Measurements from ENCODE around the gene PDSS2. TPM values are rescaled to one million over a fixed set of nuclear protein-coding genes. Genes with fewer than 3 reads are reported as not detected.

PDSS2 gene
- total RNA-seq, 6 experiments from 2014 or later = 13.3 to 16.9 (median 14.6) TPM

- H3K4me1 Mint-ChIP-seq (ENCODE audit: low read depth) = peaks cover 5% of the 10 kb centered on the region; the same call in 1 of the 2 replicates
- DNase-seq = no peak
- peaks cover 7% of the 10 kb centered on the region for H3K36me3 Mint-ChIP-seq (ENCODE audit: low read depth)
- H3K4me3 Mint-ChIP-seq = no peak overlapping the region
- peaks cover 1% of the 10 kb centered on the region; the same call in 1 of the 2 replicates for H3K27me3 Mint-ChIP-seq (ENCODE audit: insufficient read depth)
- TF ChIP-seq, protein P1, sequence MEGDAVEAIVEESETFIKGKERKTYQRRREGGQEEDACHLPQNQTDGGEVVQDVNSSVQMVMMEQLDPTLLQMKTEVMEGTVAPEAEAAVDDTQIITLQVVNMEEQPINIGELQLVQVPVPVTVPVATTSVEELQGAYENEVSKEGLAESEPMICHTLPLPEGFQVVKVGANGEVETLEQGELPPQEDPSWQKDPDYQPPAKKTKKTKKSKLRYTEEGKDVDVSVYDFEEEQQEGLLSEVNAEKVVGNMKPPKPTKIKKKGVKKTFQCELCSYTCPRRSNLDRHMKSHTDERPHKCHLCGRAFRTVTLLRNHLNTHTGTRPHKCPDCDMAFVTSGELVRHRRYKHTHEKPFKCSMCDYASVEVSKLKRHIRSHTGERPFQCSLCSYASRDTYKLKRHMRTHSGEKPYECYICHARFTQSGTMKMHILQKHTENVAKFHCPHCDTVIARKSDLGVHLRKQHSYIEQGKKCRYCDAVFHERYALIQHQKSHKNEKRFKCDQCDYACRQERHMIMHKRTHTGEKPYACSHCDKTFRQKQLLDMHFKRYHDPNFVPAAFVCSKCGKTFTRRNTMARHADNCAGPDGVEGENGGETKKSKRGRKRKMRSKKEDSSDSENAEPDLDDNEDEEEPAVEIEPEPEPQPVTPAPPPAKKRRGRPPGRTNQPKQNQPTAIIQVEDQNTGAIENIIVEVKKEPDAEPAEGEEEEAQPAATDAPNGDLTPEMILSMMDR (IDR thresholded peaks at IDR 0.05) = no peak
- no peaks in the 10 kb centered on the region for H3K9me3 Mint-ChIP-seq
- H3K27ac Mint-ChIP-seq = no peak overlapping the region
Observed at GRCh38 chr6:107231243-107231642, 228.1 kb downstream of the PDSS2 start.

GRCh38 chr6:107230448-107230847 is 228.9 kb downstream of the PDSS2 start:
- Mint-ChIP-seq H3K27me3 (ENCODE audit: insufficient read depth) (peaks cover 1% of the 10 kb centered on the region; the same call in 1 of the 2 replicates), H3K27ac (peak overlapping the region; percentile 40; the same call in 1 of the 2 replicates), H3K4me3 (no peak overlapping the region), H3K4me1 (ENCODE audit: low read depth) (peaks cover 2% of the 10 kb centered on the region; the same call in 1 of the 2 replicates), H3K9me3 (no peaks in the 10 kb centered on the region), H3K36me3 (ENCODE audit: low read depth) (peaks cover under 1% of the 10 kb centered on the region; the same call in 1 of the 2 replicates)
- no peak for DNase-seq
- TF ChIP-seq, protein P1 (IDR thresholded peaks at IDR 0.05) = no peak

DNA sequence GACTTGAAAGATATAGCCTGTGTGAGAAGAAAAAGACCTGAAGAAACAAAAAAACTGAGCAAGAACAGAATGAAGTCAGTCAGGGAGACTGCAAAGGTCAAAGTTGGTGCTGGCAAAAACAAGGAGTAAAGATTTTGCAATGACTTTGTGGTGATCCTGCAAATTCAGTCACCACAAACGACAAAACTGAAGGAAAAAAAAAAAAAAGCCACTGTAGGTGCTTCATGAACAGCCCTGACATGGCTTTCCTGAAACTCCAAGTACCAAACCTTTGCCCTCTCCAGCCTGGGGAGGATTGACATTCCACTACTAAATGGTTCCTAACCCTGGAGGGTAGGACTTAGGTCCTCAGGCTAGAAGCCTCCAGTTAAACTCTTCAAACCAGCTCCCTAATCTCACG is 229.3 kb downstream of the PDSS2 start:
- H3K4me3 Mint-ChIP-seq = no peak overlapping the region
- TF ChIP-seq, protein P1 (IDR thresholded peaks at IDR 0.05) = no peak
- no peak for DNase-seq
- no peaks in the 10 kb centered on the region for H3K4me1 Mint-ChIP-seq (ENCODE audit: low read depth)
- H3K9me3 Mint-ChIP-seq = no peaks in the 10 kb centered on the region
- no peak overlapping the region for H3K27ac Mint-ChIP-seq
- no peaks in the 10 kb centered on the region for H3K36me3 Mint-ChIP-seq (ENCODE audit: low read depth)
- peaks cover 1% of the 10 kb centered on the region; the same call in 1 of the 2 replicates for H3K27me3 Mint-ChIP-seq (ENCODE audit: insufficient read depth)

DNA sequence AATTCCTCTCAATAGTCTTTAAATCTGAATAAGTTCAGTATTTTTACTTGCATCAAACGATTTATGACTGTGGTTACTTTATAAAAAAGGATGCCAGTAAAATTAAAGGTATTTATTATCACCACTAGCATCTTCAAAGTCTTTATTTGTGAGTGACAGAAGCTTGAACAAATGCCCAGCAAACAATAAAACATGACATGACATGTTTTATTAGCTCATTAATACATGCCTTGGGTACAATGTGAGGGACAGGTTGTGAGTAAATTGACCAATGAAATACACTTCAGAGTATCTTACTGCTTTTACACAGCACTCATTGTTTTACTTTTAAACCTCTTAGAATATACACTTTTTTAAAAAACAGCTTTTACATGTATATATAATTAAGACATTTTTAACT is 230.6 kb downstream of the PDSS2 start:
- H3K27ac Mint-ChIP-seq = no peak overlapping the region
- TF ChIP-seq, protein P1 (IDR thresholded peaks at IDR 0.05) = no peak
- no peak overlapping the region for H3K4me3 Mint-ChIP-seq
- H3K4me1 Mint-ChIP-seq (ENCODE audit: low read depth) = no peaks in the 10 kb centered on the region
- H3K36me3 Mint-ChIP-seq (ENCODE audit: low read depth) = no peaks in the 10 kb centered on the region
- H3K9me3 Mint-ChIP-seq = no peaks in the 10 kb centered on the region
- no peak for DNase-seq
- peaks cover 1% of the 10 kb centered on the region; the same call in 1 of the 2 replicates for H3K27me3 Mint-ChIP-seq (ENCODE audit: insufficient read depth)

- Mint-ChIP-seq H3K27me3 (ENCODE audit: insufficient read depth) (no peaks in the 10 kb centered on the region; the same call in 1 of the 2 replicates), H3K27ac (no peak overlapping the region), H3K4me3 (no peak overlapping the region), H3K9me3 (no peaks in the 10 kb centered on the region), H3K4me1 (ENCODE audit: low read depth) (no peaks in the 10 kb centered on the region), H3K36me3 (ENCODE audit: low read depth) (no peaks in the 10 kb centered on the region)
- no peak for DNase-seq
- TF ChIP-seq, protein P1 (IDR thresholded peaks at IDR 0.05) = no peak
Observed at GRCh38 chr6:107221519-107221918, 237.8 kb downstream of the PDSS2 start.

Measured in HFFc6 (cell line).